NCI-H748 (cell line): ENCODE measurements around the gene AKAP17A.
"Not testable (repeated sequence)": the region's sequence is repeated elsewhere in the genome, so short reads cannot be mapped to it uniquely, and the experiment has no call there.

Source experiments
- DNase-seq: peaks from one replicate; lab custom pipeline; 2025; ENCODE audit not compliant: unreplicated experiment; lab: John Stamatoyannopoulos, UW

Gene AKAP17A

GRCh38 chrX:1601051-1601767 is 9.8 kb downstream of the AKAP17A start:
- no peak for DNase-seq

- no peak for DNase-seq
These were observed 10.3 kb downstream of the AKAP17A start for GRCh38 chrX:1601768-1602085.

- DNase-seq = no peak
These were observed 10.9 kb downstream of the AKAP17A start for GRCh38 chrX:1602299-1602698.

- DNase-seq = no peak
These were observed 15.1 kb downstream of the AKAP17A start for GRCh38 chrX:1606496-1606895.

GRCh38 chrX:1609311-1609710 is 17.9 kb downstream of the AKAP17A start:
- no peak for DNase-seq

- no peak for DNase-seq
These were observed 18.4 kb downstream of the AKAP17A start for GRCh38 chrX:1609762-1610161.

- DNase-seq = no peak
These were observed 18.8 kb downstream of the AKAP17A start for GRCh38 chrX:1610166-1610565.

GRCh38 chrX:1610736-1611135 is 19.3 kb downstream of the AKAP17A start:
- no peak for DNase-seq

- no peak for DNase-seq
These were observed 21.4 kb downstream of the AKAP17A start for GRCh38 chrX:1612641-1613286.

GRCh38 chrX:1614927-1615326 is 23.5 kb downstream of the AKAP17A start, which contains the start of gene ASMT:
Gene ASMT (plus strand): TSS chrX:1615059. CDS start chrX:1615200, 141 bp downstream.
- DNase-seq = no peak

GRCh38 chrX:1618689-1619088 is 27.3 kb downstream of the AKAP17A start:
- DNase-seq = no peak

- no peak for DNase-seq
These were observed 32.3 kb downstream of the AKAP17A start for GRCh38 chrX:1623691-1624090.

- DNase-seq = not testable (repeated sequence)
These were observed 32.9 kb downstream of the AKAP17A start for GRCh38 chrX:1624158-1624860.

- not testable (repeated sequence) for DNase-seq
These were observed 33.4 kb downstream of the AKAP17A start for GRCh38 chrX:1624861-1625215.

GRCh38 chrX:1629244-1629643 is 37.8 kb downstream of the AKAP17A start:
- DNase-seq = no peak

GRCh38 chrX:1646009-1646408 is 54.6 kb downstream of the AKAP17A start:
- DNase-seq = no peak

GRCh38 chrX:1649621-1650020 is 58.2 kb downstream of the AKAP17A start:
- DNase-seq = no peak
